22Rv1 (cell line): ENCODE measurements around the gene PHACTR1.

Source experiments
- CTCF ChIP-seq: fragments of 450-650 bp; IDR thresholded peaks from 2 replicates; pipeline ENCODE4 v1.5.1; 2017; ENCODE audit warnings: mild to moderate bottlenecking
- ZFX ChIP-seq: fragments of 450-650 bp; IDR thresholded peaks from 2 replicates; pipeline ENCODE4 v1.6.1; 2017; ENCODE audit warnings: antibody characterized with exemption, borderline replicate concordance

GRCh38 chr6:12715437-12715836, 1.1 kb upstream of the PHACTR1 start:
- TF ChIP-seq CTCF (no peak), ZFX (no peak)
